H1 (cell line): ENCODE measurements around the gene ADPRM.

Experiments
- CTCF ChIP-seq, 3 experiments: IDR thresholded peaks; 1 replicate in 2 of 3; 2 replicates in 1 of 3; pipeline versions ENCODE4 v1.5.1 to v1.6.1; 2011; ENCODE audit warnings: low read length in 3 of 3, mild to moderate bottlenecking in 3 of 3, inconsistent platforms in 2 of 3, low read depth in 1 of 3, moderate library complexity in 1 of 3; ENCODE audit not compliant: insufficient read depth in 1 of 3; ENCODE audit errors: control extremely low read depth in 1 of 3
- EZH2 ChIP-seq: fragments of 200-600 bp; sonication (generic); IDR thresholded peaks from 2 replicates; pipeline ENCODE4 v1.7.1; 2012; ENCODE audit warnings: low read depth, mild to moderate bottlenecking, moderate library complexity, low read length, inconsistent platforms; ENCODE audit not compliant: severe bottlenecking
- JUN ChIP-seq: IDR thresholded peaks from 2 replicates; pipeline ENCODE4 v1.6.1; 2011; ENCODE audit warnings: low read depth, mild to moderate bottlenecking, improper control_type of control experiment, low read length
- POLR2AphosphoS5 ChIP-seq: IDR thresholded peaks from 2 replicates; pipeline ENCODE4 v1.6.1; 2011; ENCODE audit warnings: low read depth, low read length
- TAF1 ChIP-seq: IDR thresholded peaks from 2 replicates; pipeline ENCODE4 v1.6.1; 2011; ENCODE audit warnings: mild to moderate bottlenecking, low read depth, low read length
- ZNF274 ChIP-seq: IDR thresholded peaks from 2 replicates; pipeline ENCODE4 v1.7.0; 2012; ENCODE audit warnings: low read length, borderline replicate concordance; ENCODE audit errors: extremely low read depth
- TF ChIP-seq, protein P1 (sequence below): IDR thresholded peaks from 2 replicates; pipeline ENCODE4 v1.6.1; 2011; ENCODE audit warnings: low read length, improper control_type of control experiment

DNA sequence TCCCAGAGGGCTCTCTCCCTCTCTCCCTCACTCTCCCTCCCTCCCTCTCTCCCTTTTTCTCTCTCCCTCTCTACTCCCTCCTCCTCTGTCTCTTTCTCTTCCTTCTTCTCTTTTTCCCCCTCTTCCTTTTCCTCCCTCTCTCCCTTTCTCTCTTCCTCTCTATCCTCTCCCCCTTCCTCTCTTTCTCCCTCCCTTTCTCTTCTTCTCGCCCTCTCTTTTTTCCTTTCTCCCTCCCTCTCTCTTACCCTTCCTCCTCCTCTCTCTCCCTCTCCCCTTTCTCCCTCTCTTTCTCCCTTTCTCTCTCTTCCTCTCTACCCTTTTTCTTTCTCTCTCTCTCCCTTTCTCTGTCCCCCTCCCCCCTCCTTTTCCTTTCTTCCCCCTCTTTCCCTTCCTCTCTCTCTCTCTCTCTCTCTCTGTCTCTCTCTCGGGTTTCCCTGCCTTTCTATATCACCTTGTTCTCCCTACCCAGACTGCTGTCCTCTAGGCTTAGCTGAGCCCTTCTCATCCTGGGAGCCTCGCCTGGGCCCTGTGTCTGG, 58.3 kb downstream of the ADPRM start:
- no peak for TF ChIP-seq CTCF (IDR thresholded peaks at IDR 0.05; ENCODE audit: control extremely low read depth in 1 of 3, insufficient read depth in 1 of 3, low read depth in 1 of 3, low read length in 3 of 3)
- no peak for TF ChIP-seq EZH2
- TF ChIP-seq TAF1: no peak
- no peak for TF ChIP-seq JUN
- TF ChIP-seq, protein P1, sequence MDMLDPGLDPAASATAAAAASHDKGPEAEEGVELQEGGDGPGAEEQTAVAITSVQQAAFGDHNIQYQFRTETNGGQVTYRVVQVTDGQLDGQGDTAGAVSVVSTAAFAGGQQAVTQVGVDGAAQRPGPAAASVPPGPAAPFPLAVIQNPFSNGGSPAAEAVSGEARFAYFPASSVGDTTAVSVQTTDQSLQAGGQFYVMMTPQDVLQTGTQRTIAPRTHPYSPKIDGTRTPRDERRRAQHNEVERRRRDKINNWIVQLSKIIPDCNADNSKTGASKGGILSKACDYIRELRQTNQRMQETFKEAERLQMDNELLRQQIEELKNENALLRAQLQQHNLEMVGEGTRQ: no peak
- TF ChIP-seq ZNF274: no peak
- TF ChIP-seq POLR2AphosphoS5: no peak
